HCT116 (cell line): ENCODE data around the gene TNFRSF12A.

ENCODE experiments used
- CEBPB ChIP-seq: IDR thresholded peaks from 2 replicates; pipeline ENCODE4 v1.6.1; 2012; ENCODE audit warnings: low read depth
- CTCF ChIP-seq, 3 experiments: fragments of 200-600 bp in 1 of 3; sonication (generic) in 1 of 3; IDR thresholded peaks in 2 of 3; conservative IDR thresholded peaks in 1 of 3; 2 replicates each; pipeline ENCODE4 v1.5.1; 2012 to 2017; ENCODE audit warnings: low read depth in 2 of 3, low read length in 2 of 3, antibody characterized with exemption in 1 of 3, borderline replicate concordance in 1 of 3, control low read depth in 1 of 3, mild to moderate bottlenecking in 1 of 3, mixed read lengths in 1 of 3, mixed run types in 1 of 3, moderate library complexity in 1 of 3; ENCODE audit not compliant: insufficient read depth in 1 of 3
- EZH2 ChIP-seq: fragments of 200-600 bp; sonication (generic); IDR thresholded peaks from 2 replicates; pipeline ENCODE4 v1.6.1; 2017; ENCODE audit warnings: antibody characterized with exemption, mixed run types
- MAX ChIP-seq: IDR thresholded peaks from 2 replicates; pipeline ENCODE4 v1.6.1; 2012
- POLR2A ChIP-seq: IDR thresholded peaks from 2 replicates; pipeline ENCODE4 v1.7.0; 2011; ENCODE audit warnings: borderline replicate concordance; ENCODE audit not compliant: insufficient read depth, insufficient read length; ENCODE audit errors: extremely low read depth
- POLR2AphosphoS5 ChIP-seq: IDR thresholded peaks from 2 replicates; pipeline ENCODE4 v1.6.1; 2011; ENCODE audit warnings: mild to moderate bottlenecking, low read depth, low read length, moderate library complexity
- RAD21 ChIP-seq: IDR thresholded peaks from 2 replicates; pipeline ENCODE4 v1.6.1; 2012; ENCODE audit warnings: low read depth, mild to moderate bottlenecking
- SP1 ChIP-seq: IDR thresholded peaks from 2 replicates; pipeline ENCODE4 v1.6.1; 2012; ENCODE audit warnings: low read depth
- ZNF274 ChIP-seq: fragments of 200-500 bp; sonication (Bioruptor generic); IDR thresholded peaks from 2 replicates; pipeline ENCODE4 v1.6.1; 2014; ENCODE audit warnings: mild to moderate bottlenecking, low read depth, low read length, inconsistent platforms

- TF ChIP-seq CTCF (IDR thresholded peaks at IDR 0.05 in 2 of 3, conservative IDR thresholded peaks at IDR 0.05 in 1 of 3; ENCODE audit: borderline replicate concordance in 1 of 3, insufficient read depth in 1 of 3, low read depth in 2 of 3, low read length in 2 of 3) (peak in 1 of 3 experiments; percentile 23; a peak in 1 of 6 replicates), POLR2AphosphoS5 (no peak), POLR2A (no peak), SP1 (no peak), MAX (no peak), RAD21 (no peak), EZH2 (no peak), ZNF274 (no peak), CEBPB (no peak)
Measured at GRCh38 chr16:3058139-3059030, 38.2 kb downstream of the TNFRSF12A start.
